ENCODE measurements around the gene PSMA3. TPM values are rescaled to one million over a fixed set of nuclear protein-coding genes. Genes with fewer than 3 reads are reported as not detected.

PSMA3 gene
- total RNA-seq, 1 experiment from 2014 or later, result 277 TPM

GRCh38 chr14:58239244-58240195, 5.1 kb upstream of the PSMA3 start:
- CTCF ChIA-PET, result no interaction called here
- Histone ChIP-seq H3K4me2 (peak overlapping the region; percentile 80), H3K27me3 (ENCODE audit: insufficient read depth, low read depth) (no peaks in the 10 kb centered on the region), H3K79me2 (ENCODE audit: low read depth) (no peaks in the 10 kb centered on the region), H3K4me1 (replicated peaks; ENCODE audit: insufficient read depth) (peaks cover 17% of the 10 kb centered on the region), H2AFZ (peak overlapping the region; percentile 82), H3K27ac (no peak overlapping the region), H4K20me1 (ENCODE audit: insufficient read depth) (no peaks in the 10 kb centered on the region), H3K9me3 (ENCODE audit: insufficient read depth, low read depth) (no peaks in the 10 kb centered on the region), H3K9me2 (ENCODE audit: insufficient read depth) (no peaks in the 10 kb centered on the region), H3K36me3 (ENCODE audit: low read depth) (no peaks in the 10 kb centered on the region), H3F3A (ENCODE audit: insufficient read depth, low read depth) (peaks cover 5% of the 10 kb centered on the region), H3K4me3 (peak overlapping the region; percentile 90)
- intact Hi-C loops (cut with micrococcal nuclease; ENCODE audit: unreplicated experiment), result loop anchor here (10.0 kb wide), 1 partner anchor 135 kb away; no protein-coding TSS in a partner anchor
- BruUV-seq (replicated peaks), result no TSS peak
- POLR2A ChIA-PET (ENCODE audit: unreplicated experiment), result no interaction called here
- DNase-seq, result peak; percentile 57 to 67
- TF ChIP-seq CTCF (conservative IDR thresholded peaks at IDR 0.05) (no peak), EZH2 (IDR thresholded peaks at IDR 0.05; ENCODE audit: low read depth) (no peak)

- Histone ChIP-seq H3K4me2 (peak overlapping the region; percentile 90), H3K9me2 (ENCODE audit: insufficient read depth) (no peaks in the 10 kb centered on the region), H3K9me3 (ENCODE audit: insufficient read depth, low read depth) (no peaks in the 10 kb centered on the region), H2AFZ (peak overlapping the region; percentile 90), H3K36me3 (ENCODE audit: low read depth) (peaks cover 11% of the 10 kb centered on the region), H3K27ac (peak overlapping the region; percentile 97), H4K20me1 (ENCODE audit: insufficient read depth) (peaks cover 23% of the 10 kb centered on the region), H3K27me3 (ENCODE audit: insufficient read depth, low read depth) (no peaks in the 10 kb centered on the region), H3F3A (ENCODE audit: insufficient read depth, low read depth) (peaks cover 22% of the 10 kb centered on the region), H3K79me2 (ENCODE audit: low read depth) (peaks cover 40% of the 10 kb centered on the region), H3K4me1 (replicated peaks; ENCODE audit: insufficient read depth) (peaks cover 34% of the 10 kb centered on the region), H3K4me3 (peak overlapping the region; percentile 87)
- ChIA-PET CTCF (no interaction called here), POLR2A (ENCODE audit: unreplicated experiment) (interaction anchor here (0.5 to 1.3 kb wide), 5 partner anchors 54 to 1657 kb away, joined by 3 to 14 read pairs (median 8); partner anchors contain the start of gene ARID4A)
- no peak for TF ChIP-seq CTCF (conservative IDR thresholded peaks at IDR 0.05)
- TF ChIP-seq EZH2 (IDR thresholded peaks at IDR 0.05; ENCODE audit: low read depth), result no peak
- intact Hi-C loops (cut with micrococcal nuclease; ENCODE audit: unreplicated experiment), result loop anchor here (1.0 to 10.0 kb wide), 3 partner anchors 43 to 139 kb away; partner anchors contain the start of genes ACTR10 and ARID4A
- DNase-seq, result peak in 1 of 2 experiments; percentile 42
- BruUV-seq (replicated peaks), result TSS peak; percentile 80
Measured at GRCh38 chr14:58243790-58244555, 670 bp upstream of the PSMA3 start.

- no peaks in the 10 kb centered on the region for H3K9me2 ChIP-seq (ENCODE audit: insufficient read depth)
- no peak for TF ChIP-seq CTCF (conservative IDR thresholded peaks at IDR 0.05)
- TF ChIP-seq EZH2 (IDR thresholded peaks at IDR 0.05; ENCODE audit: low read depth), result no peak
- peak overlapping the region; percentile 87 for H3K4me3 ChIP-seq
- intact Hi-C loops (cut with micrococcal nuclease; ENCODE audit: unreplicated experiment), result loop anchor here (2.0 to 10.0 kb wide), 2 partner anchors 45 to 141 kb away; partner anchors contain the start of gene ACTR10
- H2AFZ ChIP-seq, result peak overlapping the region; percentile 89
- DNase-seq, result no peak
- H3K36me3 ChIP-seq (ENCODE audit: low read depth), result peaks cover 21% of the 10 kb centered on the region
- POLR2A ChIA-PET (ENCODE audit: unreplicated experiment), result no interaction called here
- BruUV-seq (replicated peaks), result no TSS peak
- peaks cover 34% of the 10 kb centered on the region for H4K20me1 ChIP-seq (ENCODE audit: insufficient read depth)
- CTCF ChIA-PET, result no interaction called here
- peaks cover 28% of the 10 kb centered on the region for H3K4me1 ChIP-seq (replicated peaks; ENCODE audit: insufficient read depth)
- peak overlapping the region; percentile 86 for H3K4me2 ChIP-seq
- peaks cover 56% of the 10 kb centered on the region for H3K79me2 ChIP-seq (ENCODE audit: low read depth)
- H3F3A ChIP-seq (ENCODE audit: insufficient read depth, low read depth), result peaks cover 24% of the 10 kb centered on the region
- no peaks in the 10 kb centered on the region for H3K9me3 ChIP-seq (ENCODE audit: insufficient read depth, low read depth)
- H3K27me3 ChIP-seq (ENCODE audit: insufficient read depth, low read depth), result no peaks in the 10 kb centered on the region
- peak overlapping the region; percentile 97 for H3K27ac ChIP-seq
Measured at GRCh38 chr14:58245562-58245961, 919 bp downstream of the PSMA3 start.

Data from PC-9 (cell line).